ENCODE data around the gene ENOPH1. TPM values are rescaled to one million over a fixed set of nuclear protein-coding genes. Genes with fewer than 3 reads are reported as not detected.
"Not testable (repeated sequence)": the region's sequence is repeated elsewhere in the genome, so short reads cannot be mapped to it uniquely, and the experiment has no call there.

ENOPH1 gene
- polyA plus RNA-seq, 1 experiment, result 6.2 TPM

- POLR2A ChIA-PET, result no interaction called here
- TF ChIP-seq, protein P1, sequence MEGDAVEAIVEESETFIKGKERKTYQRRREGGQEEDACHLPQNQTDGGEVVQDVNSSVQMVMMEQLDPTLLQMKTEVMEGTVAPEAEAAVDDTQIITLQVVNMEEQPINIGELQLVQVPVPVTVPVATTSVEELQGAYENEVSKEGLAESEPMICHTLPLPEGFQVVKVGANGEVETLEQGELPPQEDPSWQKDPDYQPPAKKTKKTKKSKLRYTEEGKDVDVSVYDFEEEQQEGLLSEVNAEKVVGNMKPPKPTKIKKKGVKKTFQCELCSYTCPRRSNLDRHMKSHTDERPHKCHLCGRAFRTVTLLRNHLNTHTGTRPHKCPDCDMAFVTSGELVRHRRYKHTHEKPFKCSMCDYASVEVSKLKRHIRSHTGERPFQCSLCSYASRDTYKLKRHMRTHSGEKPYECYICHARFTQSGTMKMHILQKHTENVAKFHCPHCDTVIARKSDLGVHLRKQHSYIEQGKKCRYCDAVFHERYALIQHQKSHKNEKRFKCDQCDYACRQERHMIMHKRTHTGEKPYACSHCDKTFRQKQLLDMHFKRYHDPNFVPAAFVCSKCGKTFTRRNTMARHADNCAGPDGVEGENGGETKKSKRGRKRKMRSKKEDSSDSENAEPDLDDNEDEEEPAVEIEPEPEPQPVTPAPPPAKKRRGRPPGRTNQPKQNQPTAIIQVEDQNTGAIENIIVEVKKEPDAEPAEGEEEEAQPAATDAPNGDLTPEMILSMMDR (IDR thresholded peaks at IDR 0.05; ENCODE audit: insufficient read depth, low read depth, low read length), result no peak
- Histone ChIP-seq H3K36me3 (ENCODE audit: control insufficient read depth, insufficient read depth, low read length) (no peaks in the 10 kb centered on the region), H3K27me3 (ENCODE audit: control insufficient read depth, insufficient read depth, low read length) (no peaks in the 10 kb centered on the region; the same call in 1 of the 2 replicates), H3K4me3 (ENCODE audit: low read depth, low read length) (no peak overlapping the region)
- CTCF ChIA-PET, result interaction anchor here (0.9 to 1.1 kb wide), 2 partner anchors 8 to 10 kb away, joined by 3 read pairs; no protein-coding TSS in a partner anchor
- no peak for DNase-seq (ENCODE audit: low read depth)
Observed at GRCh38 chr4:82388405-82388804, 42.0 kb upstream of the ENOPH1 start.

DNA sequence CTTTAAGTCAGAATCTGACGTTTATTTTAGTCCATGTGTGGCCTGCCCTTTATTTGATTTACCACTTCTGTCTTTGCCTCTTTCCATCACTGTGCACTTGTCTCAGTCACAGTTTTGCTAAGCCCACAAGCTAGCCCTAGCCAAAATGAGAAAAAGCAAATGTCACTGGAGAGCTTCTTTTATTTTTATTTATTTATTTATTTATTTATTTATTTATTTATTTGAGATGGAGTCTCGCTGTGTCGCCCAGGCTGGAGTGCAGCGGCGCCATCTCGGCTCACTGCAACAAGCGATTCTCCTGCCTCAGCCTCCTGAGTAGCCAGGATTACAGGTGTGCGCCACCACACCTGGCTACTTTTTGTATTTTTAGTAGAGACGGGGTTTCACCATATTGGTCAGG lies 40.3 kb upstream of the ENOPH1 start:
- DNase-seq (ENCODE audit: low read depth); H3K36me3 ChIP-seq (ENCODE audit: control insufficient read depth, insufficient read depth, low read length); H3K4me3 ChIP-seq (ENCODE audit: low read depth, low read length); POLR2A ChIA-PET; H3K27me3 ChIP-seq (ENCODE audit: control insufficient read depth, insufficient read depth, low read length): not testable (repeated sequence)
- CTCF ChIA-PET, result interaction anchor here (0.6 kb wide), 1 partner anchor 12 kb away, joined by 3 read pairs; no protein-coding TSS in a partner anchor

DNA sequence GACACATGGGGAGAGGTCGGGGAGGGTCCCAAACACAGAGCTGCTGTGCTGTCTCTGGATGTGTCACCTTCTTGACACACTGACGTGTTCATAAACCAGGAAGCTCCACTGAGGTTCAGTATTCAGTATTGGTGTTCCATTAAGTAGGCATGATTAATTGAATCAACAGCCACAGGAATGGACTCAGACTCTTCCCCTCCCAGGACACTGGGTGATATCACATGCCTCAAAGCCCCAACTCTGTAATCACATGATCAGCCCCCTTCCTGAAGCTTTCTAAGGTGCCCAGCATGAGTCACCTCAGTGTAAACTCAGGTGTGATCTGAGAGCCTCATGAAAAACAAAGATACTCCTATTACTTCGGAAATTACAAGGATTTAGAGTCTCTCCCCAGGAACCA lies 35.5 kb upstream of the ENOPH1 start:
- no peaks in the 10 kb centered on the region; the same call in 1 of the 2 replicates for H3K27me3 ChIP-seq (ENCODE audit: control insufficient read depth, insufficient read depth, low read length)
- CTCF ChIA-PET, result interaction anchor here (0.6 to 1.4 kb wide), 3 partner anchors 8 to 451 kb away, joined by 4 to 6 read pairs (median 5); no protein-coding TSS in a partner anchor
- POLR2A ChIA-PET, result no interaction called here
- H3K4me3 ChIP-seq (ENCODE audit: low read depth, low read length), result no peak overlapping the region
- DNase-seq (ENCODE audit: low read depth), result no peak
- no peaks in the 10 kb centered on the region for H3K36me3 ChIP-seq (ENCODE audit: control insufficient read depth, insufficient read depth, low read length)
- TF ChIP-seq, protein P1 (IDR thresholded peaks at IDR 0.05; ENCODE audit: insufficient read depth, low read depth, low read length), result no peak

DNA sequence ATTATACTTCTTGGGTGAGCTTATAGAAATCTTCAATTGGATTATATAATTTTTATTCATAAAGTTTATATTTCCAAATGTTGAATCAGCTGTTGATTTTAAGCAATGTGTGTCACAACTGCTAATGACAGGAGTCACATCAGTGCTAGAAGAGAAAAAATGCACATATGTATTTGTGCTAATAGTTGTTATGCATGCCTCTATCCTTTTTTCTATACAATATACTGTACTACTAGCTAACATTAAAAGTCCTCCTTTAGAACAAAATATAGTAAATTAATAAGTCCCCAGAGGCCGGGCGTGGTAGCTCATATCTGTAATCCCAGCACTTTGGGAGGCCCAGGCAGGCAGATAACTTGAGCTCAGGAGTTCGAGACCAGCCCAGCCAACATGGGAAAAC lies 32.9 kb upstream of the ENOPH1 start:
- CTCF ChIA-PET, result interaction anchor here (0.7 to 1.2 kb wide), 4 partner anchors 17 to 431 kb away, joined by 3 to 4 read pairs (median 3); no protein-coding TSS in a partner anchor
- POLR2A ChIA-PET, result no interaction called here
- Histone ChIP-seq H3K36me3 (ENCODE audit: control insufficient read depth, insufficient read depth, low read length) (no peaks in the 10 kb centered on the region), H3K4me3 (ENCODE audit: low read depth, low read length) (no peak overlapping the region), H3K27me3 (ENCODE audit: control insufficient read depth, insufficient read depth, low read length) (peaks cover 3% of the 10 kb centered on the region; the same call in 1 of the 2 replicates)
- no peak for DNase-seq (ENCODE audit: low read depth)
- TF ChIP-seq, protein P1 (IDR thresholded peaks at IDR 0.05; ENCODE audit: insufficient read depth, low read depth, low read length), result no peak

DNA sequence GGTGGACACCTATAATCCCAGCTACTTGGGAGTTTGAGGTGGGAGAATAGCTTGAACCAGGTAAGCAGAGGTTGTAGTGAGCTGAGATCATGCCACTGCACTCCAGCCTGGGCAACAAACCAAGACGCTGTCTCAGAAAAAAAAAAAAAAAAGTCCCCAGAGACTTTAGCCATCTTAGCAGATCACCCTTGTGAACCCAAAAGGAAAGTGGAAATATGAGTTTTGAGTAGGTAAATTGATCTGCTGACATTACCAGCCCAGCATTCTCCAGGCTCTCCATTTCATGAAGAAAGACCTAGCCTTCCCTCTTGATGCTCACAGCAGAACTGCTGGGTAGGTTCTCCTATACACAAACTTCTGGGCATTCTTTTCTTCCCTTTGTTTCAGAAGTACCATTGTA lies 32.1 kb upstream of the ENOPH1 start:
- ChIA-PET CTCF (interaction anchor here (0.8 to 1.0 kb wide), 2 partner anchors 17 to 31 kb away, joined by 3 read pairs; no protein-coding TSS in a partner anchor), POLR2A (no interaction called here)
- Histone ChIP-seq H3K4me3 (ENCODE audit: low read depth, low read length) (no peak overlapping the region), H3K36me3 (ENCODE audit: control insufficient read depth, insufficient read depth, low read length) (no peaks in the 10 kb centered on the region), H3K27me3 (ENCODE audit: control insufficient read depth, insufficient read depth, low read length) (peaks cover 3% of the 10 kb centered on the region; the same call in 1 of the 2 replicates)
- TF ChIP-seq, protein P1 (IDR thresholded peaks at IDR 0.05; ENCODE audit: insufficient read depth, low read depth, low read length), result no peak
- DNase-seq (ENCODE audit: low read depth), result no peak

DNA sequence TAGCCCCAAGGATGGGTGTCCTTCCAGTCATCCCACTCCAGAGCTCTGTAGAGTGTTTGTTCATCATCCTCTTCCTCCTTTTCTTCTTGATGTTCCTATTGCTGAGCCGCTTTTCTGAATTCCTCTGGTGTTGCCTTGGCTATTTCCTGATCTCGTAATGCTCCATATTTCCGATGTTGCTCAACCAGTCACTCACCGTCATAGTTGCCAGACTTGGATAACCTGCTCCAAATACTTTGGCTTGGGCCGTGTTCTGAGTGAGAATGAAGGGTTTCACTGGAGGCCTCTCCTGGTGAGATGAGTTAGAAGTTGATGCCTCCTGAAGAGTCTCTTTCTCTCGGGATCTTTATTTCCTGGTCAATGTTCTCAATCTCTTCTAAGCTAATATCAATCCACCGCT lies 28.8 kb upstream of the ENOPH1 start:
- TF ChIP-seq, protein P1 (IDR thresholded peaks at IDR 0.05; ENCODE audit: insufficient read depth, low read depth, low read length), result no peak
- DNase-seq (ENCODE audit: low read depth), result no peak
- H3K36me3 ChIP-seq (ENCODE audit: control insufficient read depth, insufficient read depth, low read length), result no peaks in the 10 kb centered on the region
- H3K27me3 ChIP-seq (ENCODE audit: control insufficient read depth, insufficient read depth, low read length), result peaks cover 3% of the 10 kb centered on the region; the same call in 1 of the 2 replicates
- POLR2A ChIA-PET, result no interaction called here
- CTCF ChIA-PET, result interaction anchor here (1.3 kb wide), 1 partner anchor 27 kb away, joined by 3 read pairs; no protein-coding TSS in a partner anchor
- H3K4me3 ChIP-seq (ENCODE audit: low read depth, low read length), result no peak overlapping the region
